Neural crest cell (in vitro differentiated cells): Measurements from ENCODE around the gene NFATC3. TPM values are rescaled to one million over a fixed set of nuclear protein-coding genes. Genes with fewer than 3 reads are reported as not detected.
A peak's percentile ranks its signal among the peaks of the same experiment; 100 is the strongest.

Experiments
- DNase-seq: peaks from one replicate; pipeline ENCODE4 v3.0.0; 2021; ENCODE audit warnings: low read depth, mixed read lengths, low spot score
- H3K27ac Mint-ChIP-seq: one replicate; pipeline ENCODE4 v1.8.0; 2021; ENCODE audit warnings: mild to moderate bottlenecking, mixed read lengths; ENCODE audit not compliant: unreplicated experiment
- H3K27me3 Mint-ChIP-seq: 2 replicates; pipeline ENCODE4 v1.8.0; 2021; ENCODE audit warnings: low read depth, mild to moderate bottlenecking, mixed read lengths
- H3K36me3 Mint-ChIP-seq: 2 replicates; pipeline ENCODE4 v1.8.0; 2021; ENCODE audit warnings: low read depth, mild to moderate bottlenecking, mixed read lengths
- H3K4me1 Mint-ChIP-seq: 2 replicates; pipeline ENCODE4 v1.8.0; 2021; ENCODE audit warnings: mixed read lengths
- H3K4me3 Mint-ChIP-seq: one replicate; pipeline ENCODE4 v1.8.0; 2021; ENCODE audit warnings: mild to moderate bottlenecking, mixed read lengths
- H3K9me3 Mint-ChIP-seq: 2 replicates; pipeline ENCODE4 v1.8.0; 2021; ENCODE audit warnings: mixed read lengths
- CTCF ChIP-seq: fragments of 200-600 bp; sonication (generic); conservative IDR thresholded peaks from 2 replicates; pipeline ENCODE4 v1.5.0; 2021; ENCODE audit warnings: antibody characterized with exemption, mild to moderate bottlenecking
- total RNA-seq: library from RNA; stranded (reverse); gene quantifications from 2 replicates; pipeline ENCODE4 v1.2.1, GENCODE V29; 2021

Gene NFATC3
- total RNA-seq, 1 donor from 2014 or later, result 64.9 TPM

GRCh38 chr16:68079376-68079625 is 5.9 kb upstream of the NFATC3 start:
- TF ChIP-seq CTCF, result no peak
- H3K27ac Mint-ChIP-seq, result no peak overlapping the region
- peaks cover 18% of the 10 kb centered on the region for H3K4me1 Mint-ChIP-seq
- H3K36me3 Mint-ChIP-seq, result peaks cover 11% of the 10 kb centered on the region
- no peaks in the 10 kb centered on the region for H3K27me3 Mint-ChIP-seq
- DNase-seq, result no peak
- H3K9me3 Mint-ChIP-seq, result no peaks in the 10 kb centered on the region
- peak overlapping the region; percentile 27 for H3K4me3 Mint-ChIP-seq

GRCh38 chr16:68079626-68080344 is 5.4 kb upstream of the NFATC3 start:
- H3K27ac Mint-ChIP-seq, result peak overlapping the region; percentile 87
- H3K9me3 Mint-ChIP-seq, result no peaks in the 10 kb centered on the region
- peaks cover 19% of the 10 kb centered on the region for H3K4me1 Mint-ChIP-seq
- peaks cover 11% of the 10 kb centered on the region for H3K36me3 Mint-ChIP-seq
- TF ChIP-seq CTCF, result no peak
- peak overlapping the region; percentile 27 for H3K4me3 Mint-ChIP-seq
- no peaks in the 10 kb centered on the region for H3K27me3 Mint-ChIP-seq
- no peak for DNase-seq

GRCh38 chr16:68081861-68082628 is 3.1 kb upstream of the NFATC3 start:
- no peak for DNase-seq
- Mint-ChIP-seq H3K27me3 (no peaks in the 10 kb centered on the region), H3K9me3 (no peaks in the 10 kb centered on the region), H3K4me3 (peak overlapping the region; percentile 56), H3K27ac (no peak overlapping the region), H3K4me1 (peaks cover 27% of the 10 kb centered on the region), H3K36me3 (peaks cover 5% of the 10 kb centered on the region)
- no peak for TF ChIP-seq CTCF

- no peak for DNase-seq
- Mint-ChIP-seq H3K4me1 (peaks cover 30% of the 10 kb centered on the region), H3K9me3 (no peaks in the 10 kb centered on the region), H3K36me3 (peaks cover 5% of the 10 kb centered on the region), H3K27ac (no peak overlapping the region), H3K4me3 (peak overlapping the region; percentile 56), H3K27me3 (no peaks in the 10 kb centered on the region)
- TF ChIP-seq CTCF, result no peak
Observed at GRCh38 chr16:68082629-68083238, 2.4 kb upstream of the NFATC3 start.

DNA sequence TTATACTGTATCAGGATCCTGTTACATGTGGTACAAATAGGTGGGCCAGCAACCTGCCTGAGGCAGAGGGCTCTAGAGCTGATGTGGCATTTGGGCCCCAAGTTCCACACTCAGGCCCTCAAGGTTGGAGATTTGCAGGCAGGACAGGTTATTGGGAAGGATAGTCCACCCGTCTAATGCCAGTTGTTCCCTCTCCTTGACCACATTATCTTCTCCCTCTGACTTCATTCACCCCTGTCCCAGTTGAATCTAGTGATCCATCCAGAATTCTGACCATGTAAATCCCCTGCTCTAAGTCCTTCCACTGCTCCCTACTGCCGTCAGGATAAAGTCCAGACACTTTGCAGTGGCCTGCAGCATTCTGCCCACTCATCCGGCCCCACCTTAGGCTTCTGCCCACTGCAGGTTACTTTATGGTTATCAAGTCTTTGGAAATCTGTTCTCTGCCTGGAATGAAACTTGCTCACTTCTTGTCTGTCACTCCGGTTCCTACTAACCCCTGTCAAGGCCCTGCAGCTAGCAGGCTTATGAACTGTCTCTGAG is 1.9 kb upstream of the NFATC3 start:
- Mint-ChIP-seq H3K4me1 (peaks cover 32% of the 10 kb centered on the region), H3K36me3 (peaks cover under 1% of the 10 kb centered on the region), H3K27me3 (no peaks in the 10 kb centered on the region), H3K4me3 (peak overlapping the region; percentile 100), H3K27ac (peak overlapping the region; percentile 99), H3K9me3 (no peaks in the 10 kb centered on the region)
- no peak for DNase-seq
- no peak for TF ChIP-seq CTCF
